ENCODE results near the gene WHRN.

GRCh38 chr9:114384341-114384740 lies 120.9 kb downstream of the WHRN start:
- no peak for TF ChIP-seq CTCF (conservative IDR thresholded peaks at IDR 0.05; ENCODE audit: low read depth in 2 of 2)
- TF ChIP-seq POLR2AphosphoS5 (IDR thresholded peaks at IDR 0.05; ENCODE audit: low read depth), result no peak
- TF ChIP-seq ETS1 (IDR thresholded peaks at IDR 0.05), result no peak
- no peak for TF ChIP-seq EZH2phosphoT487 (IDR thresholded peaks at IDR 0.05; ENCODE audit: unreplicated experiment)
- TF ChIP-seq EZH2 (IDR thresholded peaks at IDR 0.05; ENCODE audit: low read depth, unreplicated experiment), result no peak
- TF ChIP-seq CREB1 (CRISPR knock-in tag; IDR thresholded peaks at IDR 0.05; ENCODE audit: low read depth), result no peak
- no peak for TF ChIP-seq JUNB (IDR thresholded peaks at IDR 0.05; ENCODE audit: unreplicated experiment)

Measured in GM23338 (cell line).